PC-3 (cell line): Measurements from ENCODE around the gene LRRTM4. TPM values are rescaled to one million over a fixed set of nuclear protein-coding genes. Genes with fewer than 3 reads are reported as not detected.

Experiments used
- ATAC-seq: fragments of 200-7000 bp; cut with Tn5 transposase; 2 replicates; pipeline ENCODE4 v1.9.1; 2020; ENCODE audit warnings: mild to moderate bottlenecking, moderate library complexity
- BruUV-seq: library from RNA; stranded (reverse); fragments of 400-500 nt; replicated peaks from 2 replicates; lab custom pipeline; 2021; lab: Mats Ljungman, UMichigan
- CTCF ChIA-PET: fragments of 300-600 bp; sonication (Branson Sonifier 250); formaldehyde crosslinking; loops from one replicate; lab custom pipeline; 2022; ENCODE audit warnings: antibody characterized with exemption; lab: Charles Lee
- POLR2A ChIA-PET: fragments of 300-600 bp; sonication (Branson Sonifier 250); formaldehyde crosslinking; loops from one replicate; lab custom pipeline; 2022; ENCODE audit warnings: antibody characterized with exemption; ENCODE audit not compliant: unreplicated experiment; lab: Charles Lee
- DNase-seq: peaks from one replicate; pipeline ENCODE4 v3.0.0-alpha.2; 2015
- H2AFZ ChIP-seq: fragments of 300-600 bp; sonication (generic); 2 replicates; pipeline ENCODE4 v1.6.0; 2016; ENCODE audit warnings: antibody characterized with exemption, low read length
- H3F3A ChIP-seq: fragments of 300-600 bp; sonication (generic); one replicate; pipeline ENCODE4 v1.6.0; 2017; ENCODE audit warnings: antibody characterized with exemption, low read length, control low read depth, mild to moderate bottlenecking; ENCODE audit not compliant: unreplicated experiment
- H3K27ac ChIP-seq: fragments of 300-600 bp; sonication (generic); 2 replicates; pipeline ENCODE4 v1.5.1; 2016; ENCODE audit warnings: mild to moderate bottlenecking, low read length
- H3K27me3 ChIP-seq: fragments of 300-600 bp; sonication (generic); 2 replicates; pipeline ENCODE4 v1.6.1; 2016; ENCODE audit warnings: low read length, mixed read lengths
- H3K36me3 ChIP-seq: fragments of 300-600 bp; sonication (generic); 2 replicates; pipeline ENCODE4 v1.6.1; 2016; ENCODE audit warnings: low read depth, mixed run types, low read length, mixed read lengths
- H3K4me1 ChIP-seq: fragments of 300-600 bp; sonication (generic); 2 replicates; pipeline ENCODE4 v1.5.1; 2016; ENCODE audit warnings: low read length; ENCODE audit not compliant: insufficient read depth
- H3K4me2 ChIP-seq: fragments of 300-600 bp; sonication (generic); 2 replicates; pipeline ENCODE4 v1.6.0; 2016; ENCODE audit warnings: low read length
- H3K4me3 ChIP-seq: fragments of 300-600 bp; sonication (generic); 2 replicates; pipeline ENCODE4 v1.5.1; 2016; ENCODE audit warnings: mild to moderate bottlenecking, low read length, mixed read lengths
- H3K79me2 ChIP-seq: fragments of 300-600 bp; sonication (generic); 2 replicates; pipeline ENCODE4 v1.6.1; 2017; ENCODE audit warnings: low read length, mixed read lengths
- H3K9ac ChIP-seq: fragments of 300-600 bp; sonication (generic); 2 replicates; pipeline ENCODE4 v1.6.0; 2016; ENCODE audit warnings: mild to moderate bottlenecking, low read length
- H3K9me2 ChIP-seq: fragments of 300-600 bp; sonication (generic); replicated peaks from 2 replicates; pipeline ENCODE4 v1.6.1; 2016; ENCODE audit warnings: mixed run types, low read length, mixed read lengths
- H3K9me3 ChIP-seq: fragments of 300-600 bp; sonication (generic); 2 replicates; pipeline ENCODE4 v1.6.1; 2016; ENCODE audit warnings: low read length, mixed read lengths
- H4K20me1 ChIP-seq: fragments of 300-600 bp; sonication (generic); 2 replicates; pipeline ENCODE4 v1.6.1; 2016; ENCODE audit warnings: low read length, mixed read lengths
- EZH2 ChIP-seq: fragments of 300-600 bp; sonication (generic); IDR thresholded peaks from one replicate; pipeline ENCODE4 v1.6.1; 2017; ENCODE audit warnings: antibody characterized with exemption, mild to moderate bottlenecking, low read length; ENCODE audit not compliant: unreplicated experiment
- EZH2phosphoT487 ChIP-seq: fragments of 300-600 bp; sonication (generic); IDR thresholded peaks from 2 replicates; pipeline ENCODE4 v1.6.1; 2018; ENCODE audit warnings: mild to moderate bottlenecking, antibody characterized with exemption, low read length, borderline replicate concordance
- intact Hi-C: fragments of 100-400 bp; cut with micrococcal nuclease; formaldehyde crosslinking; loops from 2 replicates; pipeline ENCODE4 v1.9.0; 2023
- total RNA-seq: library from RNA; depleted of rRNA; stranded (reverse); fragments of >200 nt; gene quantifications from 2 replicates; pipeline ENCODE4 v1.2.3, GENCODE V29; 2014
- TF ChIP-seq, protein P1 (sequence below): fragments of 300-600 bp; sonication (generic); conservative IDR thresholded peaks from 2 replicates; pipeline ENCODE4 v1.5.1; 2017; ENCODE audit warnings: antibody characterized with exemption, low read depth, mild to moderate bottlenecking, low read length

The LRRTM4 gene
- total RNA-seq, 1 experiment from 2014 or later: not detected

DNA sequence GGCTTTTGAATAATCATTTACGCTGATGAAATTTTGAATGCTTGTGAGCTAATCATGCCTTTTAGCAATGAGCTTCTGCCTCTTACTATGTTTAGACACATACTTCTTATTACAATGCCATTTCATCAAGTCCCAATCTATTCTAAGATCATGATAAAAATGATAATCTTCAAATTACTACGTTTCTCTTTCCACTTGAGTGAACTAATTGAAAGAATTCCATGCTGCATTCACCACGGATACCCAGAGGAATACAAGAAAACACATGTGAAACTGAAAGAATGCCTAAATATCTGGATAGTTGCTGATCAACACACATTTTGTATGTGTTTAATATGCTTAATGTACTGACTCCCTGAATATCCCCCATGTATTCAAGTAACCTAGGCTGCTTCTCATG, 62.3 kb downstream of the LRRTM4 start:
- H3K4me3 ChIP-seq: no peak overlapping the region
- DNase-seq: no peak
- no peaks in the 10 kb centered on the region for H4K20me1 ChIP-seq
- CTCF ChIA-PET: no interaction called here
- POLR2A ChIA-PET: no interaction called here
- intact Hi-C loops: no loop called here
- no peaks in the 10 kb centered on the region for H3K4me1 ChIP-seq
- TF ChIP-seq EZH2phosphoT487: no peak
- TF ChIP-seq, protein P1, sequence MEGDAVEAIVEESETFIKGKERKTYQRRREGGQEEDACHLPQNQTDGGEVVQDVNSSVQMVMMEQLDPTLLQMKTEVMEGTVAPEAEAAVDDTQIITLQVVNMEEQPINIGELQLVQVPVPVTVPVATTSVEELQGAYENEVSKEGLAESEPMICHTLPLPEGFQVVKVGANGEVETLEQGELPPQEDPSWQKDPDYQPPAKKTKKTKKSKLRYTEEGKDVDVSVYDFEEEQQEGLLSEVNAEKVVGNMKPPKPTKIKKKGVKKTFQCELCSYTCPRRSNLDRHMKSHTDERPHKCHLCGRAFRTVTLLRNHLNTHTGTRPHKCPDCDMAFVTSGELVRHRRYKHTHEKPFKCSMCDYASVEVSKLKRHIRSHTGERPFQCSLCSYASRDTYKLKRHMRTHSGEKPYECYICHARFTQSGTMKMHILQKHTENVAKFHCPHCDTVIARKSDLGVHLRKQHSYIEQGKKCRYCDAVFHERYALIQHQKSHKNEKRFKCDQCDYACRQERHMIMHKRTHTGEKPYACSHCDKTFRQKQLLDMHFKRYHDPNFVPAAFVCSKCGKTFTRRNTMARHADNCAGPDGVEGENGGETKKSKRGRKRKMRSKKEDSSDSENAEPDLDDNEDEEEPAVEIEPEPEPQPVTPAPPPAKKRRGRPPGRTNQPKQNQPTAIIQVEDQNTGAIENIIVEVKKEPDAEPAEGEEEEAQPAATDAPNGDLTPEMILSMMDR: no peak
- TF ChIP-seq EZH2: no peak
- no peak overlapping the region for H2AFZ ChIP-seq
- ATAC-seq: no peak
- no peaks in the 10 kb centered on the region for H3K27me3 ChIP-seq
- H3K9me2 ChIP-seq: no peaks in the 10 kb centered on the region
- BruUV-seq: no TSS peak
- no peaks in the 10 kb centered on the region for H3K79me2 ChIP-seq
- H3K36me3 ChIP-seq: no peaks in the 10 kb centered on the region
- no peak overlapping the region for H3K9ac ChIP-seq
- H3K4me2 ChIP-seq: no peak overlapping the region
- no peak overlapping the region for H3K27ac ChIP-seq
- 0 out of 2 replicates have a peak, but pooled peaks cover 9% of the 10 kb centered on the region for H3K9me3 ChIP-seq
- H3F3A ChIP-seq: no peaks in the 10 kb centered on the region

DNA sequence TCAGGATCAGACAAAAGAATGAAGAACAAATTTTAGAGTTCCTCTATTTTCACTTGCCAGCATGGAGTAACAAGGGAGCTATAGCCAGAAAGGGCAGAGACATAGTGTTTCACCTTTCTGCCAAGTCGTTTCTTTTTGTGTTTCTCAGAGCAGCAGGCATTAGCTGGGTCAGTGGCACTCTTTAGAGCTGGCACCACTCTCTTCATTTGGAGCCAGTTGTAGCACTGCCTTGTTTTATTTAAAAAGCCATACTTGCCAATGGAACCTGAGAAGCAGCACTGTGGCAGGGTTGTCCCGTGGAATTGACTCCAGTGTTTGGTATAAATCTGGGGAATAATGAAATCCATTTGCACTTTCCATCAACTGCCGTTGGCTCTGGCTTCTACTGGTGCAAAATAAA, 64.0 kb downstream of the LRRTM4 start:
- BruUV-seq: no TSS peak
- Histone ChIP-seq H3F3A (no peaks in the 10 kb centered on the region), H3K9me3 (0 out of 2 replicates have a peak, but pooled peaks cover 9% of the 10 kb centered on the region), H3K79me2 (no peaks in the 10 kb centered on the region), H2AFZ (no peak overlapping the region), H3K4me1 (no peaks in the 10 kb centered on the region), H3K36me3 (no peaks in the 10 kb centered on the region), H3K27me3 (no peaks in the 10 kb centered on the region), H3K4me2 (no peak overlapping the region), H3K9me2 (no peaks in the 10 kb centered on the region), H3K27ac (no peak overlapping the region), H3K4me3 (no peak overlapping the region), H3K9ac (no peak overlapping the region), H4K20me1 (no peaks in the 10 kb centered on the region)
- no peak for ATAC-seq
- CTCF ChIA-PET: no interaction called here
- TF ChIP-seq EZH2phosphoT487 (no peak), EZH2 (no peak)
- TF ChIP-seq, protein P1: no peak
- POLR2A ChIA-PET: interaction anchor here (0.6 kb wide), 1 partner anchor 84 kb away, joined by 16 read pairs; no protein-coding TSS in a partner anchor
- intact Hi-C loops: no loop called here
- DNase-seq: no peak

DNA sequence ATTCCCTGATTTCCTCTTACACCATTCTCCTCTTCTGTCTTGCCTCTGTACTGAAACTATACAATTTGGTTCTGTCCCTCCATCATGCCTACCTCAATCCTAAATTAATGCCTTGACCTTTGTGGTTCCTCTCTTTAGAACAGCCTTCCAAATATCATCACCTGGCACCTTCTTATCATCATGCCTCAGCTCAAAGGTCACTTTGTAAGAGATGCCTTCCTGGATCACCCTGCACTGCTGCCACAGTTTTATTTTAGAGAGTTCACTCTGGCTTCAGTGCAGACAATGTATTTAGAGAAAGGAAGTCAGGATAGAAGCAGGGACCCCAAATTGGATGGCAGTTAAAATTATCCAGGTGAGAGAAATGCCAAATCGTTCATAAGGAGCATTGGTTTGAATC, 64.5 kb downstream of the LRRTM4 start:
- no peak overlapping the region for H3K27ac ChIP-seq
- no peaks in the 10 kb centered on the region for H3K79me2 ChIP-seq
- ChIA-PET POLR2A (no interaction called here), CTCF (no interaction called here)
- DNase-seq (no peak), ATAC-seq (no peak)
- H4K20me1 ChIP-seq: no peaks in the 10 kb centered on the region
- no peaks in the 10 kb centered on the region for H3K27me3 ChIP-seq
- H3K9me3 ChIP-seq: 0 out of 2 replicates have a peak, but pooled peaks cover 4% of the 10 kb centered on the region
- BruUV-seq: no TSS peak
- no peak overlapping the region for H3K4me2 ChIP-seq
- H3K9ac ChIP-seq: no peak overlapping the region
- H3K4me1 ChIP-seq: no peaks in the 10 kb centered on the region
- no peak overlapping the region for H2AFZ ChIP-seq
- H3F3A ChIP-seq: no peaks in the 10 kb centered on the region
- no peaks in the 10 kb centered on the region for H3K36me3 ChIP-seq
- intact Hi-C loops: no loop called here
- H3K9me2 ChIP-seq: no peaks in the 10 kb centered on the region
- H3K4me3 ChIP-seq: no peak overlapping the region
- TF ChIP-seq EZH2: no peak
- TF ChIP-seq, protein P1: no peak
- TF ChIP-seq EZH2phosphoT487: no peak
